Liver (tissue), 9 donors: ENCODE measurements around the gene B4GALT4. TPM values are rescaled to one million over a fixed set of nuclear protein-coding genes. Genes with fewer than 3 reads are reported as not detected.

Experiments used
- DNase-seq: peaks from one replicate; pipeline ENCODE4 v3.0.0-alpha.2; 2017; ENCODE audit warnings: low spot score
- H3K27ac ChIP-seq, 2 donors: one replicate each; pipeline ENCODE4 v1.7.0; 2013; ENCODE audit warnings: inconsistent platforms in 2 of 2, low read length in 2 of 2, control low read depth in 1 of 2, low read depth in 1 of 2, mild to moderate bottlenecking in 1 of 2
- H3K27me3 ChIP-seq, 4 donors: one replicate each; pipeline versions ENCODE4 v1.6.1 to v1.7.0; 2013; ENCODE audit warnings: low read length in 3 of 4, inconsistent platforms in 1 of 4, mild to moderate bottlenecking in 1 of 4, moderate library complexity in 1 of 4; ENCODE audit not compliant: control insufficient read depth in 4 of 4, insufficient read depth in 4 of 4
- H3K36me3 ChIP-seq, 4 donors: one replicate each; pipeline versions ENCODE4 v1.6.1 to v1.7.0; 2013; ENCODE audit warnings: low read length in 3 of 4, mild to moderate bottlenecking in 3 of 4, low read depth in 1 of 4, moderate library complexity in 1 of 4; ENCODE audit not compliant: control insufficient read depth in 4 of 4, insufficient read depth in 3 of 4
- H3K4me1 ChIP-seq, 4 donors: one replicate each; pipeline versions ENCODE4 v1.6.1 to v1.7.0; 2013; ENCODE audit warnings: low read length in 3 of 4, mild to moderate bottlenecking in 3 of 4, moderate library complexity in 1 of 4; ENCODE audit not compliant: control insufficient read depth in 4 of 4, insufficient read depth in 4 of 4
- H3K4me3 ChIP-seq, 3 donors: one replicate each; pipeline versions ENCODE4 v1.6.1 to v1.7.0; 2013; ENCODE audit warnings: low read length in 3 of 3, control low read depth in 1 of 3, low read depth in 1 of 3, mild to moderate bottlenecking in 1 of 3
- H3K9ac ChIP-seq, 2 donors: one replicate each; pipeline ENCODE4 v1.7.0; 2013; ENCODE audit warnings: low read length in 2 of 2, mild to moderate bottlenecking in 2 of 2, moderate library complexity in 2 of 2, control low read depth in 1 of 2, low read depth in 1 of 2
- H3K9me3 ChIP-seq, 4 donors: one replicate each; pipeline versions ENCODE4 v1.6.1 to v1.7.0; 2013; ENCODE audit warnings: low read length in 3 of 4; ENCODE audit not compliant: control insufficient read depth in 4 of 4
- EGR1 ChIP-seq, 2 donors: IDR thresholded peaks; 2 replicates each; pipeline ENCODE4 v1.6.1; 2016 to 2018; ENCODE audit warnings: antibody characterized with exemption in 2 of 2, low read depth in 2 of 2
- FOXA1 ChIP-seq: IDR thresholded peaks from 2 replicates; pipeline ENCODE4 v1.6.1; 2016; ENCODE audit warnings: antibody characterized with exemption
- FOXA2 ChIP-seq: IDR thresholded peaks from 2 replicates; pipeline ENCODE4 v1.6.1; 2016; ENCODE audit warnings: antibody characterized with exemption
- HNF4G ChIP-seq: IDR thresholded peaks from 2 replicates; pipeline ENCODE4 v1.6.1; 2016; ENCODE audit warnings: antibody characterized with exemption
- JUND ChIP-seq, 2 donors: IDR thresholded peaks; 2 replicates each; pipeline ENCODE4 v1.6.1; 2016; ENCODE audit warnings: antibody characterized with exemption in 2 of 2
- NR2F2 ChIP-seq: IDR thresholded peaks from 2 replicates; pipeline ENCODE4 v1.6.1; 2016; ENCODE audit warnings: antibody characterized with exemption
- RXRA ChIP-seq, 2 donors: IDR thresholded peaks; 2 replicates each; pipeline ENCODE4 v1.6.1; 2017 to 2018; ENCODE audit warnings: antibody characterized with exemption in 2 of 2, mild to moderate bottlenecking in 1 of 2
- SP1 ChIP-seq: IDR thresholded peaks from 2 replicates; pipeline ENCODE4 v1.6.1; 2018; ENCODE audit warnings: antibody characterized with exemption, mild to moderate bottlenecking
- TAF1 ChIP-seq: conservative IDR thresholded peaks from 2 replicates; pipeline ENCODE4 v1.6.1; 2016; ENCODE audit warnings: antibody characterized with exemption, mild to moderate bottlenecking
- YY1 ChIP-seq: IDR thresholded peaks from 2 replicates; pipeline ENCODE4 v1.6.1; 2016; ENCODE audit warnings: antibody characterized with exemption, mild to moderate bottlenecking
- WGBS: extraction: QIAGEN DNeasy Blood & Tissue Kit; methylation state at CpG from one replicate; pipeline ENCODE4 v1.1.7; 2013; 5-methylcytosine and 5-hydroxymethylcytosine counted together
- polyA plus RNA-seq, 2 donors: library from polyadenylated mRNA; stranded (reverse) in 1 of 2; unstranded in 1 of 2; fragments of 200-250 nt in 1 of 2; fragments of >200 nt in 1 of 2; fragmentation: Nextera tagmentation in 1 of 2; extraction: Ambion mirVana in 1 of 2; gene quantifications; one replicate each; pipeline versions ENCODE4 v1.2.1 to v1.2.3, GENCODE V29; 2013 to 2015
- total RNA-seq, 2 donors: library from RNA; depleted of rRNA; stranded (reverse); fragments of >200 nt; gene quantifications; one replicate each; pipeline ENCODE4 v1.2.3, GENCODE V29; 2014
- TF ChIP-seq, protein P1 (sequence below): IDR thresholded peaks from 2 replicates; pipeline ENCODE4 v1.6.1; 2016; ENCODE audit warnings: antibody characterized with exemption
- TF ChIP-seq, protein P2 (sequence below): IDR thresholded peaks from 2 replicates; pipeline ENCODE4 v1.6.1; 2016; ENCODE audit warnings: antibody characterized with exemption, mild to moderate bottlenecking
- TF ChIP-seq, protein P3 (sequence below): IDR thresholded peaks from 2 replicates; pipeline ENCODE4 v1.6.1; 2016; ENCODE audit warnings: antibody characterized with exemption
- TF ChIP-seq, protein P4 (sequence below): IDR thresholded peaks from 2 replicates; pipeline ENCODE4 v1.6.1; 2016; ENCODE audit warnings: antibody characterized with exemption
- TF ChIP-seq, protein P5 (sequence below): fragments of 150-350 bp; IDR thresholded peaks from 2 replicates; pipeline ENCODE4 v1.5.1; 2017; ENCODE audit warnings: improper control_type of control experiment, low read depth, low read length; ENCODE audit not compliant: missing input control
- donor health status: healthy.
- donor health status: healthy.
- donor health status: healthy.
- donor health status: healthy.
- donor health status: healthy.

The B4GALT4 gene
- total and polyA plus RNA-seq, 4 donors, result 9.3 to 14.6 (median 10.5) TPM

DNA sequence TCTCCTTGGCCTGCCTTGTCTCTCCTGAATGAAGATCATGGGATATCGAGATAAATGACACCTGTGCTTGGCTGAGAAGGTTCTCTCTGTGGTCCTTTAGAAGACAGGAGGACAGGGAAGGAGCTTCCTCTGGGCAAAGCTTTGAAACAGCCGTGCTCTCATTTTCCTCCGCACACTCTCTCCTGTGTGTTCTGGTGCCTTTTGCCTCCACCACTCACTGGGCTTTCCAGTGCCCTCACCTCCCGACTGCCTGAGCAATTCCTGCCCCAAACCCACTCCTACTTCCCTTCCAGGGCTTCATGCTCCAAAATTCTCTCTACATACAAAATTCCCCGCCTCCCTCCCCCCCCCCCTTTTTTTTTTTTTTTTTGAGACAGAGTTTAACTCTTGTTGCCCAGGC, 35.0 kb downstream of the B4GALT4 start:
- Histone ChIP-seq H3K9me3 (no peaks in the 10 kb centered on the region), H3K4me3 (no peak overlapping the region)
- WGBS, result 92% methylated on average over 5 of the region's 5 CpGs

DNA sequence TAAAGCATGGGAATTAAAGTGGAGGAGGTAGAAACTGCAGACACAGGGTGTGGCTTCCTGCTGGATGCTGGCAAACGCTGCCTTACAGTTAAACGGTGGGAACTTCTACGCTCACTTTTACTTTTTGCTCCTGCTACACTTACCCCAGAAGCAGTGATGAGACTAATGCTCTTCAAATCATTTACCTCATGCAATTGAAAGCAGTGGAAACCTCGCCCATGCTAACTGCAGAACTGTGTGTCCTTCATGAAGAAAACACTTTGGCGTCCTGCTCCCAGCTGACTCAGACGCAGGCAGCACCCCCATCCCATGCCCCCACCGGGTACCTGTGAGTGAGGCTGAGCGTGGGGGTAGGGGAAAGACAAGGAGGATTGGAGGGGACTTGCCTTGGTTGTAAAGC, 35.5 kb downstream of the B4GALT4 start:
- Histone ChIP-seq H3K9me3 (no peaks in the 10 kb centered on the region), H3K27ac (no peak overlapping the region), H3K4me1 (no peaks in the 10 kb centered on the region), H3K9ac (no peak overlapping the region), H3K27me3 (no peaks in the 10 kb centered on the region), H3K4me3 (no peak overlapping the region), H3K36me3 (peaks cover 0 to 4% (median under 1%) of the 10 kb centered on the region in 4 donors)
- no peak for DNase-seq
- WGBS, result 73% methylated on average over 8 of the region's 8 CpGs
- TF ChIP-seq FOXA1 (no peak), SP1 (no peak), TAF1 (no peak), YY1 (no peak)
- TF ChIP-seq, protein P1, sequence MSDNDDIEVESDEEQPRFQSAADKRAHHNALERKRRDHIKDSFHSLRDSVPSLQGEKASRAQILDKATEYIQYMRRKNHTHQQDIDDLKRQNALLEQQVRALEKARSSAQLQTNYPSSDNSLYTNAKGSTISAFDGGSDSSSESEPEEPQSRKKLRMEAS, result no peak

More for the DNA sequence above, 35.0 kb downstream of the B4GALT4 start:
- Histone ChIP-seq H3K9ac (no peak overlapping the region), H3K27me3 (no peaks in the 10 kb centered on the region), H3K36me3 (peaks cover 0 to 6% (median 3%) of the 10 kb centered on the region in 4 donors), H3K4me1 (no peaks in the 10 kb centered on the region), H3K27ac (no peak overlapping the region)
- TF ChIP-seq, protein P2, sequence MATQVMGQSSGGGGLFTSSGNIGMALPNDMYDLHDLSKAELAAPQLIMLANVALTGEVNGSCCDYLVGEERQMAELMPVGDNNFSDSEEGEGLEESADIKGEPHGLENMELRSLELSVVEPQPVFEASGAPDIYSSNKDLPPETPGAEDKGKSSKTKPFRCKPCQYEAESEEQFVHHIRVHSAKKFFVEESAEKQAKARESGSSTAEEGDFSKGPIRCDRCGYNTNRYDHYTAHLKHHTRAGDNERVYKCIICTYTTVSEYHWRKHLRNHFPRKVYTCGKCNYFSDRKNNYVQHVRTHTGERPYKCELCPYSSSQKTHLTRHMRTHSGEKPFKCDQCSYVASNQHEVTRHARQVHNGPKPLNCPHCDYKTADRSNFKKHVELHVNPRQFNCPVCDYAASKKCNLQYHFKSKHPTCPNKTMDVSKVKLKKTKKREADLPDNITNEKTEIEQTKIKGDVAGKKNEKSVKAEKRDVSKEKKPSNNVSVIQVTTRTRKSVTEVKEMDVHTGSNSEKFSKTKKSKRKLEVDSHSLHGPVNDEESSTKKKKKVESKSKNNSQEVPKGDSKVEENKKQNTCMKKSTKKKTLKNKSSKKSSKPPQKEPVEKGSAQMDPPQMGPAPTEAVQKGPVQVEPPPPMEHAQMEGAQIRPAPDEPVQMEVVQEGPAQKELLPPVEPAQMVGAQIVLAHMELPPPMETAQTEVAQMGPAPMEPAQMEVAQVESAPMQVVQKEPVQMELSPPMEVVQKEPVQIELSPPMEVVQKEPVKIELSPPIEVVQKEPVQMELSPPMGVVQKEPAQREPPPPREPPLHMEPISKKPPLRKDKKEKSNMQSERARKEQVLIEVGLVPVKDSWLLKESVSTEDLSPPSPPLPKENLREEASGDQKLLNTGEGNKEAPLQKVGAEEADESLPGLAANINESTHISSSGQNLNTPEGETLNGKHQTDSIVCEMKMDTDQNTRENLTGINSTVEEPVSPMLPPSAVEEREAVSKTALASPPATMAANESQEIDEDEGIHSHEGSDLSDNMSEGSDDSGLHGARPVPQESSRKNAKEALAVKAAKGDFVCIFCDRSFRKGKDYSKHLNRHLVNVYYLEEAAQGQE, result no peak
- TF ChIP-seq RXRA (IDR thresholded peaks at IDR 0.05) (no peak), JUND (IDR thresholded peaks at IDR 0.05) (no peak), FOXA1 (no peak), NR2F2 (no peak), HNF4G (no peak), FOXA2 (no peak), EGR1 (IDR thresholded peaks at IDR 0.05; ENCODE audit: low read depth in 2 of 2) (no peak)
- TF ChIP-seq, protein P3, sequence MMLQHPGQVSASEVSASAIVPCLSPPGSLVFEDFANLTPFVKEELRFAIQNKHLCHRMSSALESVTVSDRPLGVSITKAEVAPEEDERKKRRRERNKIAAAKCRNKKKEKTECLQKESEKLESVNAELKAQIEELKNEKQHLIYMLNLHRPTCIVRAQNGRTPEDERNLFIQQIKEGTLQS, result no peak
- TF ChIP-seq, protein P4, sequence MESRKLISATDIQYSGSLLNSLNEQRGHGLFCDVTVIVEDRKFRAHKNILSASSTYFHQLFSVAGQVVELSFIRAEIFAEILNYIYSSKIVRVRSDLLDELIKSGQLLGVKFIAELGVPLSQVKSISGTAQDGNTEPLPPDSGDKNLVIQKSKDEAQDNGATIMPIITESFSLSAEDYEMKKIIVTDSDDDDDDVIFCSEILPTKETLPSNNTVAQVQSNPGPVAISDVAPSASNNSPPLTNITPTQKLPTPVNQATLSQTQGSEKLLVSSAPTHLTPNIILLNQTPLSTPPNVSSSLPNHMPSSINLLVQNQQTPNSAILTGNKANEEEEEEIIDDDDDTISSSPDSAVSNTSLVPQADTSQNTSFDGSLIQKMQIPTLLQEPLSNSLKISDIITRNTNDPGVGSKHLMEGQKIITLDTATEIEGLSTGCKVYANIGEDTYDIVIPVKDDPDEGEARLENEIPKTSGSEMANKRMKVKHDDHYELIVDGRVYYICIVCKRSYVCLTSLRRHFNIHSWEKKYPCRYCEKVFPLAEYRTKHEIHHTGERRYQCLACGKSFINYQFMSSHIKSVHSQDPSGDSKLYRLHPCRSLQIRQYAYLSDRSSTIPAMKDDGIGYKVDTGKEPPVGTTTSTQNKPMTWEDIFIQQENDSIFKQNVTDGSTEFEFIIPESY, result no peak
- TF ChIP-seq, protein P1, result no peak
- TF ChIP-seq, protein P5, sequence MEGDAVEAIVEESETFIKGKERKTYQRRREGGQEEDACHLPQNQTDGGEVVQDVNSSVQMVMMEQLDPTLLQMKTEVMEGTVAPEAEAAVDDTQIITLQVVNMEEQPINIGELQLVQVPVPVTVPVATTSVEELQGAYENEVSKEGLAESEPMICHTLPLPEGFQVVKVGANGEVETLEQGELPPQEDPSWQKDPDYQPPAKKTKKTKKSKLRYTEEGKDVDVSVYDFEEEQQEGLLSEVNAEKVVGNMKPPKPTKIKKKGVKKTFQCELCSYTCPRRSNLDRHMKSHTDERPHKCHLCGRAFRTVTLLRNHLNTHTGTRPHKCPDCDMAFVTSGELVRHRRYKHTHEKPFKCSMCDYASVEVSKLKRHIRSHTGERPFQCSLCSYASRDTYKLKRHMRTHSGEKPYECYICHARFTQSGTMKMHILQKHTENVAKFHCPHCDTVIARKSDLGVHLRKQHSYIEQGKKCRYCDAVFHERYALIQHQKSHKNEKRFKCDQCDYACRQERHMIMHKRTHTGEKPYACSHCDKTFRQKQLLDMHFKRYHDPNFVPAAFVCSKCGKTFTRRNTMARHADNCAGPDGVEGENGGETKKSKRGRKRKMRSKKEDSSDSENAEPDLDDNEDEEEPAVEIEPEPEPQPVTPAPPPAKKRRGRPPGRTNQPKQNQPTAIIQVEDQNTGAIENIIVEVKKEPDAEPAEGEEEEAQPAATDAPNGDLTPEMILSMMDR, result no peak
- DNase-seq, result no peak
